ENCODE measurements around the gene EPN3.

DNA sequence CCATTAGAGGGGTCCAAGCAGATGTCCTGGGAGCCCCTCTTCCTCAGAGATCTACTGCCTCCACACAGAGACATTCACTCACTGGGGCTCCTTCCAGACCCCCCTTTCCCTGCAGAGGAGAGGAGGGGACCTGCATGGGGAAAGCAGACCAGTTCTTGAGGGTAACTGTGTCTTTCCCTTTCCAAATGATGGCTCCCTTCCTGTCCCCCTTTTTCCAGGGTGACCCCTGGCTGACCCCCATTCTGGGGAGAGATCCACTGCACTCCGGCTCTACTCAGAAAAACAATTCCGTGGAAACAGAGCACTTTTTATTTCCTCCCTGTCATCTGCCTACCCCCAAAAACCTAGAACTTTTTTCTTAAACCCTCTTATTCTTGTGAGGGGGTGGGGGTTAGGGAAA is 34.4 kb downstream of the EPN3 start:
- TF ChIP-seq, protein P1, sequence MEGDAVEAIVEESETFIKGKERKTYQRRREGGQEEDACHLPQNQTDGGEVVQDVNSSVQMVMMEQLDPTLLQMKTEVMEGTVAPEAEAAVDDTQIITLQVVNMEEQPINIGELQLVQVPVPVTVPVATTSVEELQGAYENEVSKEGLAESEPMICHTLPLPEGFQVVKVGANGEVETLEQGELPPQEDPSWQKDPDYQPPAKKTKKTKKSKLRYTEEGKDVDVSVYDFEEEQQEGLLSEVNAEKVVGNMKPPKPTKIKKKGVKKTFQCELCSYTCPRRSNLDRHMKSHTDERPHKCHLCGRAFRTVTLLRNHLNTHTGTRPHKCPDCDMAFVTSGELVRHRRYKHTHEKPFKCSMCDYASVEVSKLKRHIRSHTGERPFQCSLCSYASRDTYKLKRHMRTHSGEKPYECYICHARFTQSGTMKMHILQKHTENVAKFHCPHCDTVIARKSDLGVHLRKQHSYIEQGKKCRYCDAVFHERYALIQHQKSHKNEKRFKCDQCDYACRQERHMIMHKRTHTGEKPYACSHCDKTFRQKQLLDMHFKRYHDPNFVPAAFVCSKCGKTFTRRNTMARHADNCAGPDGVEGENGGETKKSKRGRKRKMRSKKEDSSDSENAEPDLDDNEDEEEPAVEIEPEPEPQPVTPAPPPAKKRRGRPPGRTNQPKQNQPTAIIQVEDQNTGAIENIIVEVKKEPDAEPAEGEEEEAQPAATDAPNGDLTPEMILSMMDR (conservative IDR thresholded peaks at IDR 0.05; ENCODE audit: low read depth, low read length), result no peak
- no peak for TF ChIP-seq EZH2 (IDR thresholded peaks at IDR 0.05; ENCODE audit: borderline replicate concordance, low read depth, low read length, poor library complexity, severe bottlenecking)

Data from A673 (cell line).